Right kidney (tissue), 1 donor: ENCODE measurements around the gene NHLRC4.

Source experiments
- DNase-seq: peaks from one replicate; pipeline ENCODE4 v3.0.0-alpha.2; 2016

NHLRC4 gene

GRCh38 chr16:598823-599739 is 32.3 kb downstream of the NHLRC4 start:
- no peak for DNase-seq

- DNase-seq: no peak
These were observed 34.0 kb downstream of the NHLRC4 start for GRCh38 chr16:600781-601180.

DNA sequence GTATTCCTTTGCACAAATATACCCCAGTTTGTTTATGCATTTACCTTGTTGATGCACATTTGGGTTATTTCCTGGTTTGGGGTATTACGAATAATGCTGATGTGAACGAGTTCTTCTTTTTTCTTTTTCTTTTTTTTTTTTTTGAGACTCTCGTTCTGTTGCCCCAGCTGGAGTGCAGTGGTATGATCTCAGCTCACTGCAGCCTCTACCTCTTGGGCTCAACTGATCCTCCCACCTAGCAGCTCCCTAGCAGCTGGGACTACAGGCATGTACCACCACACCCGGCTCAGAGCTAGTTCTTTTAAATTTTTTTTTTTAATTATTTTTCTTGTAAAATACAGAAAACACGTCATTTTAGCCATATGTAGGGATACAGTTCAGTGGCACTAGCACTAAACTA is 37.1 kb downstream of the NHLRC4 start:
- no peak for DNase-seq

DNA sequence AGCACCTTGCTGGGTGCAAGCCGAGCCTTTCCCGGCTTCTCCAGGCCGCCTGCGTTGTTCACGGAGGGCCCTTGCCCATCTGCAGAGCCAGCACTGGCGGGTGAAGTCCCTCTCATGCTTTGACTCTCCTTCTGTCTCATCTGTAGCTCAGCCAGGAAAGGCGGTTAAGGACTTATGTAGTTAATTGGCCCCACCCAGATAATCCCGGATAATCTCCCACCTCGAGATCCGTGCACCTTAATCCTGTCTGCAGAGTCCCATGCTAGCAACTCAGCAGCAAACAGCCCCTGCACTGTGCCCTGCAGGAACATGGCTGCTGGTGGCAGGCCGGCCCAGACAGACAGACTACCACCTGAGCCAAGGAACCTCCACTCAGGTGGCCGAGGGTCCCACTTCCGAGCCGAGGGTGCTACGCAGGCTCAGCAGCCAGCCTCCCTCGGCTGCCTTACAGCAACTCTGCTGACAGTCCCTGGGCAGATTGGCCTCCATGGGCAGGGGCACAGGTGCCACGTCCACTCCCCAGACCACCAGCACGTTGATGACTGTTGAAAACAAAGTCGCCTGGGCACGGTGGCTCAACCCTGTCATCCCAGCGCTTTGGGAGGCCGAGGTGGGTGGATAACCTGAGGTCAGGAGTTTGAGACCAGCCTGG is 40.0 kb downstream of the NHLRC4 start:
- DNase-seq: no peak

DNA sequence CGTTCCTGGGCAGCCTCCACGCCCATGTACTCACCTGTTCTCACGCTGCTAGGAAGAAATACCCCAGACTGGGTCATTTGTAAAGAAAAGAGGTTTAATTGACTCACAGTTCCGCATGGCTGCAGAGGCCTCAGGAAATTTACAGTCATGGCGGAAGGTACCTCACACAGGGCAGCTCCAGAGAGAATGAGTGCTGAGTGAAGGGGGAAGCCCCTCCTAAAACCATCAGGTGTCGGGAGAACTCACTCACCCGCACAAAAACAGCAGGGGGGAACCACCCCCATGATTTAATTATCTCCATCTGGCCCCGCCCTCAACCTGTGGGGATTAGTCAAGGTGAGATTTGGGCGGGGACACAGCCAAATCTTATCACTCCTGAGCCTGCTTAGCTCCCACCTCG is 41.2 kb downstream of the NHLRC4 start:
- no peak for DNase-seq

GRCh38 chr16:609316-609715 is 42.5 kb downstream of the NHLRC4 start:
- DNase-seq: no peak

- DNase-seq: no peak
These were observed 43.2 kb downstream of the NHLRC4 start for GRCh38 chr16:609984-610383.

DNA sequence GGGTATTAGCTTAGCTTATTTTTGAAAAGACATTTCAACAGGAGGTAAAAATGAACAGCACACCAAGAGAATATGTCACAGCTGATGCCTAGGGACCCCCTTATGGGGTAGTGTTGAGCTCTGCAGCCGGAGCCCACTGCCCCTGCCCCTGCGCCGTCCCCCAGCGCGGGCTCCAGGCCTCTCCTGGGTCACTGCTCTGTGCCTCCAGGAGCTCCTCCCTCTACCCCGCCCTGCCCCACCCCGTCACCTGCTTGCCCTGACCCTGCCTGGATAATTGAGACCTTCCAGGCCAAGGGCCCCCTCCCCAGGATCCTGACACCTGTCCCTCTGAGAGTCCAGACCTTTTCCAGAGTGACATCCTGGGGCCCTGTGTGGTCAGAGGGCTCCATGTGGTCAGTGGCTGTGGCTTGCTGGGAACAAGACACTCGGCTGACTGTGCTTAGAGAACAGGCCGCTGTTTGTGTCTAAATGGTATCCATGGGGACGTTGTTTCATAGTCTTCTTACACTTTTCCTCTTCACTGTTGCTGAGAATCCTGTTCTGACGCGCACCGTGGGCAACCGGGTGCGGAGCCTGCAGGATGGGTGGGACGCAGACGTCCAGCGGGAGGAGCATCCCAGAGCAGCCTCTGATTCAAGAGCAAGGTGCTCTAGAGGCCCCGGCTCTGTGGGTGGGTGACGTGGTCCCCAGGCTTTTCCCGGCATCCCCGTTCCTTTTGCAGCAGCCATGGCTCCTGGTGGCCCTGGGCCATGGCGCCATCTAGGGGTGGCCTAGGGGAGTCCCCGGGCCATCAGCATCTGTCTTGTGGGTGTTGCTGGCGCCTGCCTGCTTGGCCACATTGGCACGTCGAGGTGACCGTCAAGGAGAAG is 43.9 kb downstream of the NHLRC4 start:
- no peak for DNase-seq

GRCh38 chr16:615122-615521 is 48.3 kb downstream of the NHLRC4 start:
- DNase-seq: no peak

- no peak for DNase-seq
These were observed 50.2 kb downstream of the NHLRC4 start for GRCh38 chr16:616733-617586.

- DNase-seq: no peak
These were observed 51.0 kb downstream of the NHLRC4 start for GRCh38 chr16:617855-618254.
